GM21576 (cell line): ENCODE measurements around the gene PNLIPRP3.
"Not testable (repeated sequence)": the region's sequence is repeated elsewhere in the genome, so short reads cannot be mapped to it uniquely, and the experiment has no call there.

Experiments used
- ATAC-seq: cut with Tn5 transposase; IDR thresholded peaks from one replicate; pipeline ENCODE4 v1.9.1; 2021; ENCODE audit warnings: mild to moderate bottlenecking, moderate library complexity; ENCODE audit not compliant: unreplicated experiment

Gene PNLIPRP3

GRCh38 chr10:116427671-116428070, at the start of gene PNLIPRP3:
PNLIPRP3 (plus strand) TSS chr10:116427847; CDS start chr10:116428013, 166 bp downstream.
- no peak for ATAC-seq

- ATAC-seq = no peak
Measured at GRCh38 chr10:116382290-116382689, 45.4 kb upstream of the PNLIPRP3 start.

GRCh38 chr10:116385311-116385710, 42.3 kb upstream of the PNLIPRP3 start:
- ATAC-seq = no peak

- ATAC-seq = no peak
Measured at GRCh38 chr10:116385994-116386809, 41.4 kb upstream of the PNLIPRP3 start.

- not testable (repeated sequence) for ATAC-seq
Measured at GRCh38 chr10:116393246-116393831, 34.3 kb upstream of the PNLIPRP3 start.

- no peak for ATAC-seq
Measured at GRCh38 chr10:116395223-116395985, 32.2 kb upstream of the PNLIPRP3 start.

- no peak for ATAC-seq
Measured at GRCh38 chr10:116398224-116398623, 29.4 kb upstream of the PNLIPRP3 start.

- no peak for ATAC-seq
Measured at GRCh38 chr10:116402858-116403257, 24.8 kb upstream of the PNLIPRP3 start.

- ATAC-seq = no peak
Measured at GRCh38 chr10:116403740-116404250, 23.9 kb upstream of the PNLIPRP3 start.

- ATAC-seq = peak; percentile 85
Measured at GRCh38 chr10:116408719-116409118, 18.9 kb upstream of the PNLIPRP3 start.

- no peak for ATAC-seq
Measured at GRCh38 chr10:116410351-116410750, 17.3 kb upstream of the PNLIPRP3 start.

- no peak for ATAC-seq
Measured at GRCh38 chr10:116417821-116418220, 9.8 kb upstream of the PNLIPRP3 start.

- ATAC-seq = no peak
Measured at GRCh38 chr10:116418389-116418788, 9.3 kb upstream of the PNLIPRP3 start.

GRCh38 chr10:116421815-116422214, 5.8 kb upstream of the PNLIPRP3 start:
- ATAC-seq = no peak

- no peak for ATAC-seq
Measured at GRCh38 chr10:116429288-116429977, 1.8 kb downstream of the PNLIPRP3 start.

- ATAC-seq = no peak
Measured at GRCh38 chr10:116430288-116430687, 2.6 kb downstream of the PNLIPRP3 start.

- no peak for ATAC-seq
Measured at GRCh38 chr10:116431598-116431997, 4.0 kb downstream of the PNLIPRP3 start.

- no peak for ATAC-seq
Measured at GRCh38 chr10:116437076-116437692, 9.5 kb downstream of the PNLIPRP3 start.

- ATAC-seq = no peak
Measured at GRCh38 chr10:116440330-116441030, 12.8 kb downstream of the PNLIPRP3 start.
